GM21367 (cell line): ENCODE measurements around the gene SH3PXD2A.

ENCODE experiments used
- ATAC-seq: cut with Tn5 transposase; IDR thresholded peaks from one replicate; pipeline ENCODE4 v1.9.1; 2021; ENCODE audit not compliant: unreplicated experiment

The SH3PXD2A gene

DNA sequence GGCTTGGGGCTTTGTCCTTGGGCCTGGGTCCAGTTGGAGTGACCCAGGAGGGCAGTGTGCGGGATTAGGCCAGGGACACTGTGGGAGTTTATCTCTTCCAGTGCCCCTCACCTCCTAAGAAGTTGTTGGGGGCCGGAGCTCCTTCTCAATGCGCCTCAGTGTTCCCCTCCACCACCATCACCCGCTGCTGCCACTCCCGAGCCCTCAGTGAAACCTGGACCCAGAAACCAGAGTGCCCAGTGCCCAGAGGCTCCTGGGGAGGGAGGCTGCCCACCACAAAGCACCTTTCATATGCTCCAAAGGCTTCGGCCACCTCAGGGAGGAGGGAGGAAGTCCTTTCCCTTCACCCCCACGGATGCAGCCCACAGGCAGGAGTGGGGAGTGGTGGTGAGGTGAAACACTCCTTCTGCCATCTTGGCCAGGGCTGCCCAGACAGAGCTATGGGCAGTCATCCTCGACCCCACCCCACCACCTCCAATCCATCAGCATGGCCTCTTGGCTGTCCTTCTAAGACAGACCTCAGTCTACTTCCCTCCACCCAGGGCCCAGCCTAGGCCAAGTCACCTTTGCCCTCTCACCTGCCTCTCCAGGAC is 99.0 kb downstream of the SH3PXD2A start:
- ATAC-seq = no peak

DNA sequence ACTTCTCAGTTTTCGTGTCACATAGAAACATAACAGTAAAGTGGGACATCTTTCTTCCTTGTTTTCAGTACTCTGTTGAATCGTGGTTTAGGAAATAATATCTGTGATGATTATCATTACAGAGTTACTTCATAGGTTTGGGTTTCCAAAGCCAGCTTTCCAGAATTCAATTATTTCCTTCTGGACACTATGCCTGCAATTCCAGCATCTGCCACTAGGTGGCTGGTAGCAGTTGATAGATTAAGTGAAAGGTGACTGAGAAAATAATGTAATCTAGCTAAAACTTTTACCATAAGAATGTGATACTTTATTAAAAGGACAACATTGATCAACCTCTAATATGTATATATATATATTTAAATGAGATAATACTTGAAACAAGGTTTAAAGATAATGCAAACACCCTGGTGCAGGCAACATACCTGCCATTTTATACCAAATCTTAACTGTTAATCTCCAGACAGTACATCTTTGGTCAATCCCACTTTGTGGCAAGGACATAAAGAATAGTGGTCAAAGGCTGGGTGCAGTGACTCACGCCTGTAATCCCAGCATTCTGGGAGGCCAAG is 102.6 kb downstream of the SH3PXD2A start:
- no peak for ATAC-seq

DNA sequence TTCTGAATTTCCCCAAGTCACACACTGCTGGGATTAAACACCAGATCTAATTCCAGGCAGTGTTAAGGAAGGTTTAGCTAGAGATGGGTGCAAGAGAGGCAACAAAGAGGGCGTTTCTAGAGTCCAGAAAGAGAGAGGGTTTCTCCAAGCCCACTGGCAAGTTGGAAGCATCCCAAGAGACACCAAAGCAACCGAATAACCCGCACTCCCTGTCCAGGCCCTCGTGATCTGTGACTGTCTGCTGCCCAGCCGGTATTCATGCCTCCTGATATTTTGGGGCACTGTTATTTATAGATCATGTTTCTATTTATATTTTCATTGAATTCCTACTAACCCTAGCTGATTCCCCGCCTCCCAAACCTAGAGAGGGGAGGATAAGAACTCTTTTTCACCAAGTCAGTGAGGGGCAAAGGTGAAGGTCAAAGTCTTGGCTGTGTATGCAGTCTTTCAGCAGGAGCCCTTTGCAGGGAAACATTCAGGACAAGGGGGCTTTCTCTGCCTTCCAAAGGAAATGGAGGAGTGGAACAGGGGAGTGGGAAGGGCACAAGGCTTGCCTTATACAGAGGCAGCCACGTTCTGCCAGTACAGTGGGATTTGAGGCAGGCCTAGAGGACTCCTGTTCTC is 103.6 kb downstream of the SH3PXD2A start:
- ATAC-seq = no peak

DNA sequence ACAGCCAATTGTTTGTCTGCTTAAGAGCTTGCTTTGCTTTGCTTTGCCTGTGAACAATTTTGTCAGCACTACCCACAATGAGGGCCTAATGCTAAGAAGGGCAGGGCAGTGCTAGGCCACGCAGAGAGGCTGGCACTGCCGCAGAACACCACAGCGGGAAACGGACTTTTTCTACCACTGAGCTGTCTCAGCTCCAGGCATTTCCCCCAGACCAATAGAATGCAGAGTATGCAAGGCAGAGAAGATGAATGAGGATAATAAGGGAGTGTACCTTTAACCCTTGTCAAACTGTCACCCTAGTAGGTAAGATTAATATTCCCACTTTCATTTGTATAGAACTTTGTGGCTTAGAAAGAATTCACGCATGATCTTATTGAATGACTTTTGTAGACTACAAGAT is 104.5 kb downstream of the SH3PXD2A start:
- ATAC-seq = no peak

DNA sequence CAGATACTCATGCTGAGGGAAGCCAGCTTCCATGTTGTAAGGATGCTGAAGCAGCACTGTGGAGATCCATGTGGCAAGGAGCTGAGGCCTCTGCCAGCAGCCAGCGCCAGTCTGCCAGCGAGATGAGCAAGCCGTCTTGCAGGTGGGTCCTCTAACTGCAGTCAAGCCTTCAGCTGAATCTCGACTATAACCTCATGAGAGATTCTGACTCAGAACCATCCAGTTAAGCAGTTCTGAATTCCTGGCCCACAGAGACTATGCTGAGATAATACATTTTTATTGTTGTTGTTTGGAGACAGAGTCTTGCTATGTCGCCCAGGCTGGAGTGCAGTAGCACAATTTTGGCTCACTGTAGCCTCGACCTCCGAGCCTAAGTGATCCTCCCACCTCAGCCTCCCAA is 105.6 kb downstream of the SH3PXD2A start:
- no peak for ATAC-seq

DNA sequence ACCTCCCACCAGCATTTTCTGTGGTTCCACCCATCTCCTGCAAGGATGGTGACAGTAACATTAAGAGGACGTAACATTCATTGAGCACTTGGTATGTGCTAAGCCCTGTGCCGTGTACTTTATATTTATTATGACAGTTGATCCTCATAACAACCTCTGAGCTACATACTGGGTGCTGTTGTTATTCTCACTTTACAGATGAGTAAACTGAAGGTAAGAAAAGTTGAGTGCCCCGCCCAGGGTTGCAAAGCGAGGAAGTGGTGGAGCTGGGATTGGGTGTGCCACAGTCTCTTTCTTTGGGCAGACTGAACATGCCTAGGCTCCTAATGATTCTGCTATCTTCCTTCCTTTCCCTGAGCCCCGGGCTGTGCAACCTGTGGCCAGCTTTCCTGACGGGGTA is 107.4 kb downstream of the SH3PXD2A start:
- ATAC-seq = no peak

DNA sequence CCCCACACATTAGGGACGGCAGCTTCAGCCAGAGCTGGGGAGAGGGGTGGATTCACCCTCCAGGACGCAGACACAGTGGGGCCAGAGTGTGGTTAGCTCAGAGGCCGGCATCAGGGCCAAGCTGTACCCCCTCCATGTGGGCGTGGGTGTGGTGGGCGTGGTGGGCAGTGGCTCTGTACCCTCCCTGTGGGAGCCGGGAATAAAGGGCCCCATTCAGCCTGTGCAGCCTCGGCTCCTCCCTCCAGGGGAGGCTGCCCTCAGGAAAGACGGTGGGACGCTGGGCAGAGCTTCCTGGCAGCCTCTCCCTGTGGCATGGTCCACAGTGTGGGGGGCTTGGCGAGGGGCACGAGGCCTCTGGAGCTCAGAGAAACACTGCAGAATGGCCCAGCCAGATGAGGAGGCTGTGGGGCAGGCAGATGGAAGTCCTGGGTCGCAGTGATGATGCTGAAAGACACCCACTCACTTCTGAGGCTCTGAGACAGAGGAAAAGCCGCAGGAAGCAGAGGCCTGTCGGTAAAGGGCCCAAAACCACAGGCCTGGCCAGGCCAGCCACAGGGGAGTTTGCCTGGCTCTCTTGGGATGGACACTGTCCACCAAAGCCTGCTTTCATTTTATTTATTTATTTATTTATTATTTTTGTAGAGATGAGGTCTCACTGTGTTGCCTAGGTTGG is 108.0 kb downstream of the SH3PXD2A start:
- no peak for ATAC-seq

DNA sequence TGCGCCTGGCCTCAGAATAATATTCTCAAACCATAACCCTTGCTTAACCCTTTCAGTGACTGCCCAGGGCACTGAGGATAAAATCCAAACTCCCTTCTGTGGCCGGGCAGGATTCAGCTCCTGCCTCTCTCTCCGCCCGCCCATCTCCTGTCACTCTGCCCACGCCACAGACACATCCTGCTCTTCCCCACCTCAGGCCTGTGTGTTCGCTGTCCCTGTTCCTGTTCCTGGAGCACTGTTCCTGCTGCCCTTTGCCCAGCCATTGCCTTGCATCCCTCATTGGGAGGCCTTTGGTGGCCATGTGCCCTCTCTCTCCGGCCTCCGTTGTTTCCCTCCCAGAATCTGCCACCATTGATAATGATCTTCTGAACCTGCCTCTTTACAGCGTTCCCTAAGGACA is 108.8 kb downstream of the SH3PXD2A start:
- ATAC-seq = no peak

DNA sequence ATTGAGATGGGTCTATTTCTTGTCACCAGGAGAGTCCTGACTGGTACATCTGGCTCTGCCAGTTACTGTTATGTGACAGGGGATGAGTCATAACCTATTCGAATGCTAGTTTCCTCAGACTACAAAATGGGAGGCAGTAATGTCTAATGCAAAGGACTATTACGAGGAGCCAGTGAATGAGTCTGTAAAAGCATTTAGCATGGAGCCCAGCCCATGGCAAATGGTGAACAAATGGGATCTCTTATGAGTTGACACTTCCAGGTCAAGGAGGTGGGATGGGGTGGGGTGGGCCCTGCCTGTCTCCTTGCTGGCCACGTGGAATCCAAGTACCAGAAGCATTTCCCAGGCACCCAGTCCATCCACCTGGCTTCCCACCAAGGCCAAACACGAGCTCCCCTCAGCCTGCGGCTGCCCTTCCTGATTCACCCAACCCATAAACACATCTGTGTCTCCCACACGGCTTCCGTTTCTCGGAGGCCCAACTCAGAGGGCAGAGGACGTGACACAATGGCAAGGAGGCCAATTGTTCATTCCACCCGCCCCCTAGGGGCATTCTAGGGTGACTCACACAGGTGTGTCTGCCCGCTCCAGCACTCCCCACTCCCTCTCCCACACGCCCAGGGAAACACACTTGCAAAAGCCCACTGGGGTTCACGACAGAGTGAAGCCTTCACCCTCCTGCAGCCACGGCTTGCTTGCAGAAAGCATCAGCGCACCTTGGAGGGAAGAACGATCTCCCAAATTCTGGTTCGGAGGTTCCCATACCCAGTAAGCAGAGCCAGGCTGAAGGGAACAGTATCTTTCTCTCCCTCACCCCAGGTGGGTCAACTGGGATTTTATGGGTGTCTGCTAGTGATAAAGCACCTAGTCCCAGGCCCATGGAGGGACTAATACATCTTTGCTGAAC is 109.8 kb downstream of the SH3PXD2A start:
- ATAC-seq = no peak

DNA sequence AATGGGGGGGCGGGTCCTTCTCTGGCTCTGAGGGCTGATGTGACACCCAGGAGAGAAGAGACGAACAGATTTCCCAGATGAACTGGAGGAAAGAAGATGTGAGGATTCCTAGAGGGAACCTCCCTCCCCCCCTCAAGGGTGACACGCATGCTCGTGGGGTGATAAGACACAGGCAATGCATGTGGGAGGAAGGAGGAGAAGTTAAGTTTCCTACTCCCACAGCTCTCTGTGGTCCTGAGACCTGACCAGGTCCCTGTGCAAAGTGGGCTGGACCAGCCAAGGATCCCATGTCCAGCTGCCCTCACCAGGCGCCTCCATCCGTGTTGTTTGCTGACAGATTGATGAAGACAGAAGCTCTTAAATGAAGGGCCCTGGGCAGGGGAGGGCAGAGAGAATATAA is 112.6 kb downstream of the SH3PXD2A start:
- no peak for ATAC-seq

DNA sequence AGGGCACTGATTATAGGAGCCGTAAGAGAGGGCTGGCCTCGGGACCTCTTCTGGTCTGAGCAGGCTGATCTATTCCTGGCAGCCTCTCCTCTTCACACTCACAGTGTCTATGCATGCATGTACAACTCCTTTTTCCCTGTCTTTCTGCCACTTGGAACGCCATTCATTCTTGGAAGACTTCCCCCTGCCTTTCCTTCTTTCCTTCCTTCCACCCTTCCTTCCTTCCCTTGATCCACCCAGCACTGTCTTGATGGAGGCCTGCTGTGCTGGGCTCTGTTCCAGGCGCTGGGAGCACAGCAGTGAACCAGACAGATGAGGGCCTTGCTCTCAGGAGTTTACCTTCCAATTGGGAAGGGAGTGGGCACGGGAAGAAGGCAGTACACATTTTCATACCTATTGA is 114.8 kb downstream of the SH3PXD2A start:
- ATAC-seq = no peak

DNA sequence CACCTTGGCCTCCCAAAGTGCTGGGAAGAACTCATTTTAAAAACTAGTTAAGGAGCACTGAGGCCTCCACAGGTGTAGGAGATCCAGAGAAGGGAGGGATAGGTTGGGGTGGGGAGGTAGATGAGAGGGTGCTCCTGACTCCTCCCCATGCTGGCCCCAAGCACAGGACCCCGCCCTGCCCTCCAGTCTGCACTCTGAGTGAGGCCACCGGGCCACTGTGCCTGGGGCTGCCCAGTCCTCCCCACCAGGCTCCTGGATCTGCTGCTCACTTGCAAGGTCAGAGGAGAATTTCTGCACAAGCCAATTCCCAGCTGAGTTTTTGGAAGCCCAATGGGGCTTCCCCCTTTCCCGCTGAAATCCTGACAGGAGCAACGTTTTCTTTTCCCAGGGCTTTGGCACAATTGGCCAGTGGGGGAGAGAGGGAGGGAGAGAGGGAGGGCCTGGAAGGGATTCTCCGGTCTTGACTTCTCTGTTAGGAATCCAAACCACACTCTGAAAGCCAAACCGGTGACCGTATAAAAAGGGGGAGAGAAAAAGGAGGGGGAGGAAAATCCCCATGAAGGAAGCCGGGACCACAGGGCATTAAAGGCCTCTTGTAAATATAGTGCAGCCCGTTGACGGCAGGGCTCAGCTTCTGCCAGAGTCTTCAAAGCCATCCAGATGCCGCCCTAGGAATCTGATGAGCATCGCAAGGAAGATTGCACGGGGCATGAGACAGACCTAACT is 116.2 kb downstream of the SH3PXD2A start:
- ATAC-seq = no peak

DNA sequence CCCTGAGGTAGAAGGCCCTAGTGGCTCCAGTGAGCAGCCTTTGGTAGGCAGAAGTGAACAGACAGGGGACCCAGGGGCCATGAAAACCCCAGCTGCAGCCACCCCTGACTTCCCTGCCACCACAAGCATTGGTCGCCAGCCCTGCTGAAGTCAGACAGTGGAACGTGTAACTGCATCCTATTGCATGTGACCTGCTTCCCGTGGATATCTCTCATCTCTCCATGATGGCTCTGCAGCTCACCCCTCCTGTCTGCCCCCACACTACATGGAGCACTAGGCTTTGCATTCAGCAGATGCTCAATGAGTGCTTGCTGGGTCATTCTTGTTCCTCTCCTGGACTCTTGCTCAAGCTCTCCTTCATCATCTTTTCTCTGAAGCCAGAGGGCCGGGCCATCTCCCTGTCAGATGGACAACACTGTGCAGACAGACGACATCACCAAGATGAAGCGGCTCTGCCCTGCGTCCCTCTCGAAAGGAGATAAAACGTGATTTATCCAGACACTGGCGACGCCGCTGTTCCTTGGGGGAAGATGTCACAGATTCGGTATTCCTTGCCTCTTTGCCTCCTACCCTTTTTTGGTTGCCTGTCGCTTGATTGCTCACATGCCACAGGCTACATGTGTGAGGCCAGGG is 117.5 kb downstream of the SH3PXD2A start:
- ATAC-seq = no peak

DNA sequence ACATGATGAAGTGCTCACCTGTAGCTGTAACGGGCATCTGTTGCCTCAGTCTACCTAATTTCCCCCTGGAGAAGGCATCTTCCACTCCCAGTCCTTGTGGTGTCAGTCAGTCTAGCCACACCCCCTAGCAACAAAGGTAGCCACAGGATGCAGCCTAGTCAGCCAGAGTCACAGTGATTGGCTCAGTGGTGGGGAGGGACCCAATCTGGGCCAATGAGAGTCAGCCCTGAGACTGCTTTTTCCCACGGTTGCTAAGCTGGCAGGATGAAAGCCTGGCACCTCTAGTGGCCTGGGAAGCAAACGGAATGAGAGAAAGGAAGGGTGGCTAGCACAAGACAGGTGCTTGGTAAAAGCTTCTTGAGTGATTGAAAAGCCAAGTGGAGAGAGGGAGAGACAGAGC is 118.6 kb downstream of the SH3PXD2A start:
- ATAC-seq = no peak

DNA sequence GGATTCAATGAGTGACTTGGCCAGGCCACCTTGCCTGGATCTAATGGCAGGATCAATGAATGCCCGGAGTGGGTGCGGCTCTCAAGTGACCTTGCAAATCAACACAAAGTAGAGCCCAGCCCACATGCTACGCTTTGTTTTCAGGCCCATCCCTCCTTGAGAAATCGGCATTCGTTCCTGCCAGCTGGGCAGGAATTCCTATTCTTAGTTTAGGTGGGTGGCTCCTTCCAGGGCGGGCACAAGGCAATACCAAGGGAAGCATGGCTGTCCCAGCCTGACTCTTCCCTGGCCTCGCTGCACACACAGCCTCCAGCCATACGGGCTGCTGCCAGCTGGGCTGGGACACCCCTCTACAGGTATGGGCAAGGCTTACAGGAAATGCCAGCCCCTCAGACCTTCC is 119.3 kb downstream of the SH3PXD2A start:
- ATAC-seq = no peak

DNA sequence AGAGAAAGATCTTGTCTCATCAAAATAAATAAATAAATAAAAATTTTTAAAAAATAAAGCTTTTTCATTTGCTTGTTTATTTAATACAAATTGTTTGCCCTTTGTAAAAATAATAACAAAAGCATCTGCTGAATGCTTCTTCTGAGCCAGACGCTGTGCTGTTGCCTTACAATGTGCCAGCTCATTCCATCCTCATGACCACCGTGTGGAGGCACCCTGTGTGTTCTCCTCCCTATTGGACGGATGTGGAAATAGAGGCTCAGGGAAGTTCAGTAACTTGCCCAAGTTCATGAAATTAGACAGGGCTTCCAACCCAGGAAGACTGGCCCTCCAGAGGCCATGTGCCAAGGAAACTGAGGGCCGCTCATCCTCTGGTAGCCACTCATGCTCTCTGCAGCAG is 120.6 kb downstream of the SH3PXD2A start:
- no peak for ATAC-seq

DNA sequence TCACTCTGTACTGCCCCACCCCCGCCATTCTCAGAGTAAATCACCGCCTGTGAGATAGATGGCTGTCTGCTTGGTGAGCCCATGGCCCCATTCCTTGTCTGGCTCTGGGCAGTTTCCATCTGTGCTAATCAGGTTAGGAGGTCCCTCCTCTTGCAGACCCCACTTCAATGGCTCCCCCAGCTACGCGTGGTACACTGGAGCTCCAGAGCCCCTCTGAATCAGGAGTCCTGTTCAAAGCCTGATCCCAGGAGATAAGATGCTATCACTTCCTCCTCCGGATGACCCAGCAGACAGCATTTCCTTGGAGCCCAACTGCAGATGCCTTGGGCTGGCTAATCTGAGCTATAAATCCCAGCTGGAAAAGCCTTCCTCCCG is 122.3 kb downstream of the SH3PXD2A start:
- no peak for ATAC-seq

DNA sequence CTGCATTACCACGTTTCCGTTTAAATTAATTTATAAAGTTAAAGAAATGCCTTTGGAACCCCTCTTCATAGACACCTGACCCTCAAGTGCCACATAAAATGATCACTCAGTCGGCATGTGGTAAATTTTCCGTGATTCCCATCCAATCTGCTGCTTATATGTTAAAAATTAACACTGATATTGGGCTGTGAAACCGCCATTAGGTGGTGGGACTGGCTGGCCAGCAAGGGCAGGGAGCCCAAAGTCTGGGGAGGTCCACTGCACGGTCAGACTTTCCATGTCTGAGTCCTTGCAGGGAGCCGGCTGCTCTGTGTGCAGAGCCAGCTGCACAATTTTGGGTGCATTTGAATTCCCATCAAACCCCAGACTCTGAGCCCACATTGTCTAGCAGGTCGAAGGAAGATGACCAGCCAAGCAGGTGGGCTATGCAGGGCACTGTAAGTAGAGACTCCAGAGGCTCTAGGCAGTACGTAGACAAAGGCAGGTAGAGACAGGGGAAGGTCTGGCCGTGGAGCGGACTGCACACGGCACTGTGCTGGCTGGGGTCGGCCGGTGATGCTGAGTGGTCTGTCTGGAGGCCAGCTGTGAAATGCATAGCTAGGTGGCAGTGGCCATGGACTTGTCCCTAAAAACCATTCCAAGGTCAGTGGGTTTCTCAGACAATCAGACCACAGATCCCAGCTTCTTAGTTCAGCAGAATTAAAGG is 122.9 kb downstream of the SH3PXD2A start:
- no peak for ATAC-seq

DNA sequence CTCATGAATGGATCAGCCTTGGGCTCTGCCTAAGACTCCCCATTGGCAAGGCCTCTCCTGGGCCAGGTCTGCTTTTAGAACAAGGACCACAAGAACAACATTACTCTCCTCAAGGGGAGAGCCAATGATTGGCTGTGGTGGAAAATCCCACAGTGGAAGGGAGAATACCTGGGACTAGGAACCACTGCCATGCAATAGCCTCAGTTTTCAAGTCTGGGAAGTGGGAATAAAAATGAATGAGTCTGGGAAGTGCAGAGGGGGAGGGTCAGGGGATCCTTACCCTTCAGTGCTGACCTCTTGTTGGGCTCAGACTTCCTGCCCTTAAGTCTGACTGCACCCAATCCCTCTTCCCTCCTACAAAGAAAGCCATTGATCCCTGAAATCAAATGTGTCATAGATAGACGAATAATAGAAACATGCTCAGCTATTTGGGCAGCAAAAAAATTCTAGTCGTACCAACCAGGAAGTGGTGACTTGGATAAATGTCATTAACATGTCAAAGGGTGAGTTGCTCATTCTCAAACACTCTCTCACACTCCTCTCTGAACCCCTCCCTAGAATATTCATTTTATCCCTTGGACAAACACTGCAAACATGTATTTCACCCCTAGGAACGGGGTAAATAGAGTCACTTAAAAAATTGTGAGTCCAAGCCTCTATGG is 123.6 kb downstream of the SH3PXD2A start:
- ATAC-seq = no peak
